GM12801 (cell line): ENCODE measurements around the gene PLCXD1.

ENCODE experiments used
- TF ChIP-seq, protein P1 (sequence below): IDR thresholded peaks from one replicate; pipeline ENCODE4 v1.5.1; 2011; ENCODE audit warnings: control low read depth; ENCODE audit not compliant: insufficient read length; ENCODE audit errors: extremely low read depth

Gene PLCXD1

GRCh38 chrX:292900-293897, 12.0 kb downstream of the PLCXD1 start:
- TF ChIP-seq, protein P1, sequence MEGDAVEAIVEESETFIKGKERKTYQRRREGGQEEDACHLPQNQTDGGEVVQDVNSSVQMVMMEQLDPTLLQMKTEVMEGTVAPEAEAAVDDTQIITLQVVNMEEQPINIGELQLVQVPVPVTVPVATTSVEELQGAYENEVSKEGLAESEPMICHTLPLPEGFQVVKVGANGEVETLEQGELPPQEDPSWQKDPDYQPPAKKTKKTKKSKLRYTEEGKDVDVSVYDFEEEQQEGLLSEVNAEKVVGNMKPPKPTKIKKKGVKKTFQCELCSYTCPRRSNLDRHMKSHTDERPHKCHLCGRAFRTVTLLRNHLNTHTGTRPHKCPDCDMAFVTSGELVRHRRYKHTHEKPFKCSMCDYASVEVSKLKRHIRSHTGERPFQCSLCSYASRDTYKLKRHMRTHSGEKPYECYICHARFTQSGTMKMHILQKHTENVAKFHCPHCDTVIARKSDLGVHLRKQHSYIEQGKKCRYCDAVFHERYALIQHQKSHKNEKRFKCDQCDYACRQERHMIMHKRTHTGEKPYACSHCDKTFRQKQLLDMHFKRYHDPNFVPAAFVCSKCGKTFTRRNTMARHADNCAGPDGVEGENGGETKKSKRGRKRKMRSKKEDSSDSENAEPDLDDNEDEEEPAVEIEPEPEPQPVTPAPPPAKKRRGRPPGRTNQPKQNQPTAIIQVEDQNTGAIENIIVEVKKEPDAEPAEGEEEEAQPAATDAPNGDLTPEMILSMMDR: no peak

DNA sequence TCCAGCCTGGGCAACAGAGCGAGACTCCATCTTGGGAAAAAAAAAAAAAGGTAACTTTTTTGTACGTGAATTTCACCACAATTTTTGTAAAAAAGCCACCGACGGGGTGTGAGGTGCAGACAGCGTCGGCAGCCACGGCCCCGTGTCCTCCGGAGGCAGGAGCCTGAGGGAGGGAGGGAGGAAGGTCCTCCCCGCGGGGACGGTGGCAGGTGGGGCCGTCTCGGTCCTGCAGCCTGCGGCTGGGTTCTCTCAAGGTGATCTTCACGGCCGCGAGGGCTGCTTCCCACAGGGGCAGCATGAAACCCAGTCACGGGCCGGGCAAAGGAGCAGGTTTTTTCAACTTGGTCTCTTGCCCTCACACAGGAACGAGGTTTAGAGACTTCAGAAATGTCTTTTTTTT, 14.0 kb downstream of the PLCXD1 start:
- TF ChIP-seq, protein P1: no peak

- TF ChIP-seq, protein P1: no peak
These were observed 17.8 kb downstream of the PLCXD1 start for GRCh38 chrX:298993-299392.

GRCh38 chrX:300334-300733, 19.2 kb downstream of the PLCXD1 start:
- TF ChIP-seq, protein P1: no peak

GRCh38 chrX:302975-303374, 21.8 kb downstream of the PLCXD1 start:
- TF ChIP-seq, protein P1: no peak

DNA sequence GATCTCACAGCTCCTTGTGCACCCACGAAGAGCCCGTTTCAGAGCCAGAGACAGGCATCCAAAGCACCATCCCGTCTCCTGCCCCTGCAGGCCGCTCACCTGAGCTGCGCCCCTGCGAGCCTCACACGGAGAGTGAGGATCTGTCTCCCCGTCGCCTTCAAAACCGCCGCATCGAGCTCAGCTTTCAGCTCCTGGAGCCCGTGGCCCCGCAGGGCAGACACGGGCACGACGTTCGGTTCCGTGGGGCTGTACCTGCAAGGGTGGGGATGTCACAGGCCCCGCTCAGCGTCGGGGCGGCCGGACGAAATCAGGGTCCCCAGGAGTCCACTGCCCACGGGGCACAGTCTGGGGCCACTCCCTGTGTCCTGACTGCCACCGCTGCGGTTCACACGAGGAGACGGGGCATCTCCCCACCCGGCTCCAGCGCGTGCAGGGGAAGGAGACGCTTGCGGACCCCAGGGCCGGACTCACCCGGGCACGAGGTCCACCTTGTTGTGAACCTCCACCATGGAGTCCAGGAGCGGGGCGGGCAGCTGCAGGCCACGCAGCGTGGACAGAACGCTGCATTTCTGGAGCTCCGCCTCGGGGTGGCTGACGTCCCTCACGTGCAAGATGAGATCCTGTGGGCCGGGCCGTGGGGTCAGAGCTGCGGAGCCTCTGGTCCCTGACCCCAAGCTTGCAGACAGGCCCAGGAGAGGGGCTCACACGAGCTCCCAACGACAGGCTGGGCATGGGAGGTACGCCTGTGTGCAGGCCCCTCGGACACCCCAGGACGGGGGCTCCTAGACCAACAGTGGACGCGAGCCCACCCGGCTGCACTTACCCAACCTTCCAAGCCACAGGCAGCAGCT, 26.3 kb downstream of the PLCXD1 start:
- TF ChIP-seq, protein P1: no peak
